SKM-1 (cell line): ENCODE measurements around the gene CLCN5.

Experiments
- DNase-seq: peaks from one replicate; lab custom pipeline; 2025; ENCODE audit not compliant: unreplicated experiment; lab: John Stamatoyannopoulos, UW

Gene CLCN5

DNA sequence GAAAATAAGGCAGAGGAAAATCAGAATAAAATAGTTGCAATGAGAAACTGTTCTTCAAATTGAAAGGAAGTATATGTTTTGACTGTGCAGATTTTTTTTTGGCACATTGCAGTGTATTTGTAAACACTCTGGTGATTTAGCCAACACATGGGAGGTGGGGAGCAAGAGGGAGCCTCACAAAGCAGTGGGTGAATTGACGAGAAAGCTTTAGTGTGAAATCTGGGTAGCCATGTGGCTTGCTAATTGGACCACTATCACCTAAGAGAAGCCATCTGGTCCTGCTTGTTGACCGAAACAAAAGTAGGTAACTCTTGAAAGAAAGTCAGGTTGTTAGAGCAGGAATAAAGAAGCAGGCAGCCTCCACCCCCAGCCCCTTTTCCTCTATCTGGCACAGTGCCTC is 10.4 kb downstream of the CLCN5 start:
- no peak for DNase-seq

GRCh38 chrX:49934148-49934547 is 11.8 kb downstream of the CLCN5 start:
- DNase-seq: no peak

GRCh38 chrX:49934729-49935128 is 12.3 kb downstream of the CLCN5 start:
- DNase-seq: no peak

GRCh38 chrX:49947781-49948180 is 25.4 kb downstream of the CLCN5 start:
- DNase-seq: peak; percentile 14

GRCh38 chrX:49949961-49950360 is 27.6 kb downstream of the CLCN5 start:
- no peak for DNase-seq

DNA sequence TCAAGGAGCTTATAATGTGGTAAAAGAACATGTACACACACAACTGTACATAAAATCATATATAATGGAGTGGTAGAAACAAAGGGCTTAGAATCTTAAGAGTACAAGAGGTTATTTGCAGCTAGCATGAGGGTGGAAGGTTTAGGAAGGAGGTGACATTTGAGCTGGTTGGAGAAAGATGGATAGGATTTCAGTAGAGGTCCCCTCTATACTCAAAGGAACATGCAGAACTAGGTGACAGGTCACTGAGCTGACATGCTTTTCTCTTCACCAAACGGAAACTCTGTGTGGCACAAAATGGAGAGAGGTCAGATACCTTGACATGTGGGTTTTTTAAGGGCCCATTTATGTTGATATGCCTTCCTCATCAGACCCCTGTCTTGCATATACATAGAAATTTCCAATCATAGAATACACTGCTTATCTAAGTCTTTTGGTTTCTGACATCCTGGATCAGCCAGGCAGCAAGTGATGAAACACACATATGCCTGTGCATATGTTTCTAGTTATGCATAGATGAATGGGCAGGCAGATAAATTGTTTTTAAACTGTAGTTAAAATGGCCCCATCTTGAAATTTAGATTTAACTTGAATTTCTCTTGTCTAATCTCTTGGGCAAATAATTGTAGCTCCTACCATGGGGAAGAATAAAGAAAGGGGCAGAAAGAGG is 29.3 kb downstream of the CLCN5 start:
- no peak for DNase-seq

GRCh38 chrX:49956313-49956712 is 33.9 kb downstream of the CLCN5 start:
- no peak for DNase-seq

DNA sequence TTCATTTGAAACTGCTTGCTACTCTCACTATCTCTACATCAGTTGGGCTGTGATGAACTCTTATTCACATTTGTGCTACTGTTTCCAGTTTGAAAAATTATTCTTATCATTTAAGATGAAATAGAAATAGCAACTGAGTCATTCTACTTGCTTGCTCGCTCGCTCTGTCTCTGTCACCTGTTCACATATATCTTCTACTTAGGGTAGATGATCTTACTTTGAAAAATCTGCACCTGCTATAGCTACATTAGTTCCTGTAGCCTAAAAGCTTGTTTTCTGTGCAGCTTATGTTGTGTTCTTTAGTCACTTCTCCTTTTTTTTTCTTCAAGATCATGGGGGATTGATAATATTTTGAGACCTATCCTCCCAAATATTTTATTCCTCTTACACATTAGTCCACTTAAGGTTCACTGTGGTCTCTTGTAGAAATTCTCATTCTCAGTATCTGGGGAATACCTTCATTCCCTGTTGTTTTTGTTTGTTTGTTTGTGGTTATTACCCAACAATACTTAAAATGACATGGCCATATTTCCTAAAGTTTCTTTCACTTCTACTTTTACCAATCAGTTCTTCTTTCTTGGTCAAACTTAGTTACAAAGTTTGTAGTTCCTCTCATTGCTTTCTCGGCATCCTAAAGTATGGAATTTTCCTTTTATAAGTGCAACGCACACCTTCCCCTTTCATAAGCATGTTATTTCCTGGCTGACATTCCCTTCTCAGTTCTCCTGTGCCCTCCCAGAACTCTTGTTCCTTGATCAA is 36.5 kb downstream of the CLCN5 start:
- DNase-seq: no peak

- no peak for DNase-seq
These were observed 37.2 kb downstream of the CLCN5 start for GRCh38 chrX:49959602-49960001.

GRCh38 chrX:49960061-49960460 is 37.7 kb downstream of the CLCN5 start:
- no peak for DNase-seq

- no peak for DNase-seq
These were observed 48.3 kb downstream of the CLCN5 start for GRCh38 chrX:49970674-49971073.

- no peak for DNase-seq
These were observed 50.0 kb downstream of the CLCN5 start for GRCh38 chrX:49972328-49972860.

DNA sequence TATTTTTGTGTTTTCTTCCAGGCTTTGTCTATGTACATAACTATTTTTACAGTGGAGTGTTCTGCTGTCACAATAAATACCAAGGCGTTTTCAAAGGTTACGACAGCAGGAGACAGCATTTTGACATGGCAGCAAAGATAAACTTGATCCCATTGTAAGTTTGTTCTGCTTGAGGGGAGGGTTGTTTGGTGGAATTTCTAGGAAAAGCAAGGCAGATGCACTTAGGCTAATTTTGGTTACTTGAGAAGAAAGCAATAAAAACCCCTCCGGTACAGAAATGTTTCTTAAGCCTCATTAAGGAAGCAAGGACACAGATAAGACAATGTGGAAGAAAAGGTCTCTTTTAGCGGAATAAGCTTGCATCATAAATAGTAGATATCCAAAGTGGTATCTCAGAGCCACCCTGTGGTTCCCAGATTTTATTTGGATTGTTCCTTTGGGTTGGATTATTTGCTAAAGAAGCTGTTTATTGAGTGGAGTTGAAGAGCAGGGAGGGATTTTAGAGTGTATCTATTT is 54.3 kb downstream of the CLCN5 start:
- DNase-seq: no peak

GRCh38 chrX:49977319-49978090 is 55.1 kb downstream of the CLCN5 start:
- no peak for DNase-seq

GRCh38 chrX:49978176-49978575 is 55.8 kb downstream of the CLCN5 start:
- DNase-seq: no peak

- no peak for DNase-seq
These were observed 63.7 kb downstream of the CLCN5 start for GRCh38 chrX:49986058-49986457.

GRCh38 chrX:49987651-49988050 is 65.3 kb downstream of the CLCN5 start:
- no peak for DNase-seq

DNA sequence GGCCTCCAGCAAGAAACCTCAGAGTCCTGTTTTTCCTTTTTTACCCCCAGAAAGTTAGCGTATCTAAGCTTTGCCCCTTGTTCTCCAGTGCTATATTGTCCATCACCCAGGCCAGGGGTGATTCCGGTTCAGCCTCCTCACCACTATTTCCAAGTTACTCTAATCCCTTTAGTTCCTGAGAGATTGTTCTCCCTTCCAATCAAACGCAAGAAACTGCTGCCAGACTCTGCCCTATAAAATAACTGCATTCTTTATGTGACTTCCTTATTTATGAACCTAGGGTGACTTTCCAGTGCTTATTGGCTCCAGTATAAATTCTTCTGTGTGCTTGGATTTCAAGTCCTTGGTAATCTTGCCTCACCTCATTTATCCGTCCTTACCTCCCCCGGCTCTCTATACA is 65.7 kb downstream of the CLCN5 start:
- no peak for DNase-seq

DNA sequence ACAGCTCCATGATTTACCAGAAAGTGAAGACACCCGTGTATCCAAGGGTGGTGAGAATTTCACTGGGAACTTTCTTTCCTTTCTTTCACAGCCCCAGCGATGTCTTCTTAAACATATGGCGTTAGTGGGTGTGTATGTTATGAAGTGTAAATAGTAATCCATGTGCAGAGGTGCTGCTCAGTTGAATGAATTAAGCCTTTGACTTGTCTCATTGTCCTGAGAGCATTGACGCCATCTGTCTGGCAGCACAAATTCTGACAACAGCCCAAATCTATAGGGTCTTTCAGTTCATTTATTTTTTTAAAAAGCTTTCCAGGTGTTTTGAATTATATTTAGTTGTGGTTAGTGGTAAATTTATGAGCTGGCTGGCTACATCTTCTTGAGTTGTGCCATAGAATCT is 69.4 kb downstream of the CLCN5 start:
- DNase-seq: no peak

- DNase-seq: no peak
These were observed 70.5 kb downstream of the CLCN5 start for GRCh38 chrX:49992853-49993252.

DNA sequence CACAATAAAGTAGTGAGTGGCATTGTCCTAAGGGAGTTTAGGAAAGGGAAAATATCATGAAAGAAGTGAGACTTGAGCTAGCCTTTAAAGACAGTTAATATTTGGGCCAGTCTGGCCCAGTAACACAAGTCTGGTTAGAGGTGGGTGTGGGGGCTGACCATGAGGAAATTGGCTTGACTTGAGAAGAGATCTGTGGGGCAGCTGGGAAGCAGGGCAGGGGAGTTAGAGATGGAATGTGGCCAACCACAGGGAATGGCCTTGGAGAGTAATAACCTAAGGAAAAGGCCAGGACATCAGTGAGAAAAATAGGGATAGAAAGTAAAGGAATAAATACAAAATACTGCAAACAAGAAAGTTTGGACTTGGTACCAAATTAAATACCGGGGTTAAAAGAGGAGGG is 71.3 kb downstream of the CLCN5 start:
- DNase-seq: no peak
